GM12864 (cell line): Measurements from ENCODE around the gene MAD1L1.

ENCODE experiments used
- DNase-seq: peaks from one replicate; pipeline ENCODE4 v3.0.0-alpha.2; 2011; ENCODE audit warnings: low read depth
- H3K4me3 ChIP-seq: 2 replicates; pipeline ENCODE4 v1.5.1; 2011; ENCODE audit warnings: mild to moderate bottlenecking, low read depth, low read length, control low read depth
- CTCF ChIP-seq: IDR thresholded peaks from 2 replicates; pipeline ENCODE4 v1.5.1; 2011; ENCODE audit warnings: low read depth, mild to moderate bottlenecking, moderate library complexity, low read length, control low read depth, inconsistent platforms; ENCODE audit errors: missing control alignments

Gene MAD1L1

GRCh38 chr7:1794888-1795542 is 437.7 kb downstream of the MAD1L1 start:
- peak; percentile 26 for TF ChIP-seq CTCF
- DNase-seq, result no peak

GRCh38 chr7:1787681-1788235 is 445.0 kb downstream of the MAD1L1 start:
- no peak overlapping the region for H3K4me3 ChIP-seq
- no peak for DNase-seq
- TF ChIP-seq CTCF, result no peak

More at GRCh38 chr7:1794888-1795542, 437.7 kb downstream of the MAD1L1 start:
- H3K4me3 ChIP-seq, result no peak overlapping the region

GRCh38 chr7:1787241-1787640 is 445.5 kb downstream of the MAD1L1 start:
- TF ChIP-seq CTCF, result no peak
- no peak for DNase-seq
- H3K4me3 ChIP-seq, result no peak overlapping the region

- DNase-seq, result no peak
- H3K4me3 ChIP-seq, result no peak overlapping the region
- TF ChIP-seq CTCF, result no peak
Measured at GRCh38 chr7:1785839-1786238, 446.9 kb downstream of the MAD1L1 start.

- TF ChIP-seq CTCF, result no peak
- H3K4me3 ChIP-seq, result no peak overlapping the region
- no peak for DNase-seq
Measured at GRCh38 chr7:1781369-1781768, 451.4 kb downstream of the MAD1L1 start.

GRCh38 chr7:1779445-1779844 is 453.3 kb downstream of the MAD1L1 start:
- no peak for DNase-seq
- TF ChIP-seq CTCF, result no peak
- no peak overlapping the region for H3K4me3 ChIP-seq

- DNase-seq, result no peak
- TF ChIP-seq CTCF, result no peak
- H3K4me3 ChIP-seq, result no peak overlapping the region
Measured at GRCh38 chr7:1777122-1777521, 455.6 kb downstream of the MAD1L1 start.
